KMS-11 (cell line): ENCODE data around the gene CNOT8.
A peak's percentile ranks its signal among the peaks of the same experiment; 100 is the strongest.

Source experiments
- H2AFZ ChIP-seq: fragments of 200-600 bp; sonication (generic); 2 replicates; pipeline ENCODE4 v1.6.1; 2016; ENCODE audit warnings: antibody characterized with exemption, mixed run types, low read depth
- H3K27ac ChIP-seq: fragments of 200-600 bp; sonication (generic); 2 replicates; pipeline ENCODE4 v1.6.1; 2016; ENCODE audit warnings: mild to moderate bottlenecking, mixed run types
- H3K27me3 ChIP-seq: fragments of 200-600 bp; sonication (generic); 2 replicates; pipeline ENCODE4 v1.6.1; 2017; ENCODE audit warnings: mild to moderate bottlenecking, low read depth, mixed run types, moderate library complexity; ENCODE audit not compliant: insufficient read depth
- H3K36me3 ChIP-seq: fragments of 200-600 bp; sonication (generic); 2 replicates; pipeline ENCODE4 v1.6.1; 2017; ENCODE audit warnings: mild to moderate bottlenecking, mixed run types; ENCODE audit not compliant: insufficient read depth
- H3K4me1 ChIP-seq: fragments of 200-600 bp; sonication (generic); 2 replicates; pipeline ENCODE4 v1.6.1; 2016; ENCODE audit warnings: mild to moderate bottlenecking, low read depth, mixed run types; ENCODE audit not compliant: poor library complexity, severe bottlenecking
- H3K4me2 ChIP-seq: fragments of 200-600 bp; sonication (generic); 2 replicates; pipeline ENCODE4 v1.7.0; 2016; ENCODE audit warnings: mild to moderate bottlenecking, mixed run types
- H3K4me3 ChIP-seq: fragments of 200-600 bp; sonication (generic); IDR thresholded peaks from 2 replicates; pipeline ENCODE4 v1.6.1; 2017; ENCODE audit warnings: low read depth, low read length, mixed read lengths; ENCODE audit not compliant: insufficient read depth
- H3K79me2 ChIP-seq: fragments of 200-600 bp; sonication (generic); 2 replicates; pipeline ENCODE4 v1.6.1; 2016; ENCODE audit warnings: low read depth, mixed run types; ENCODE audit not compliant: insufficient read depth
- H3K9ac ChIP-seq: fragments of 200-600 bp; sonication (generic); 2 replicates; pipeline ENCODE4 v1.6.1; 2016; ENCODE audit warnings: mild to moderate bottlenecking, mixed run types
- H4K20me1 ChIP-seq: fragments of 200-600 bp; sonication (generic); 2 replicates; pipeline ENCODE4 v1.6.1; 2016; ENCODE audit warnings: mild to moderate bottlenecking, mixed run types; ENCODE audit not compliant: insufficient read depth
- CTCF ChIP-seq: fragments of 200-600 bp; sonication (generic); conservative IDR thresholded peaks from 2 replicates; pipeline ENCODE4 v1.6.1; 2017; ENCODE audit warnings: low read depth, mild to moderate bottlenecking, antibody characterized with exemption, low read length, moderate library complexity, mixed read lengths

CNOT8 gene

GRCh38 chr5:154858297-154858971 is at the start of gene CNOT8:
TSS of gene CNOT8 (plus strand) at chr5:154858627. CDS start at chr5:154863279, 4,652 bp downstream.
- Histone ChIP-seq H2AFZ (peak within 1 kb of the TSS; percentile 69), H4K20me1 (no peaks in the 10 kb centered on the region; the same call in 1 of the 2 replicates)
- TF ChIP-seq CTCF = no peak

GRCh38 chr5:154811239-154811638 is 47.2 kb upstream of the CNOT8 start:
- Histone ChIP-seq H3K36me3 (no peaks in the 10 kb centered on the region), H3K79me2 (no peaks in the 10 kb centered on the region), H3K27me3 (no peaks in the 10 kb centered on the region), H4K20me1 (no peaks in the 10 kb centered on the region), H3K9ac (no peak overlapping the region), H3K4me3 (no peak overlapping the region), H2AFZ (no peak overlapping the region), H3K4me1 (no peaks in the 10 kb centered on the region), H3K4me2 (no peak overlapping the region), H3K27ac (no peak overlapping the region)
- TF ChIP-seq CTCF = no peak

More at GRCh38 chr5:154858297-154858971, at the start of gene CNOT8:
- Histone ChIP-seq H3K27me3 (no peaks in the 10 kb centered on the region), H3K4me3 (no peak within 1 kb of the TSS), H3K36me3 (no peaks in the 10 kb centered on the region), H3K27ac (peak within 1 kb of the TSS; percentile 88), H3K79me2 (peaks cover 38% of the 10 kb centered on the region), H3K4me1 (peaks cover 40% of the 10 kb centered on the region), H3K4me2 (peak within 1 kb of the TSS; percentile 84), H3K9ac (peak within 1 kb of the TSS; percentile 86)

- Histone ChIP-seq H3K9ac (no peak overlapping the region), H3K27me3 (no peaks in the 10 kb centered on the region), H3K36me3 (no peaks in the 10 kb centered on the region), H3K4me2 (no peak overlapping the region), H3K27ac (no peak overlapping the region), H4K20me1 (no peaks in the 10 kb centered on the region), H2AFZ (no peak overlapping the region), H3K4me1 (no peaks in the 10 kb centered on the region), H3K79me2 (no peaks in the 10 kb centered on the region), H3K4me3 (no peak overlapping the region)
- peak; percentile 81 for TF ChIP-seq CTCF
Measured at GRCh38 chr5:154811653-154812465, 46.6 kb upstream of the CNOT8 start.

GRCh38 chr5:154813158-154813557 is 45.3 kb upstream of the CNOT8 start:
- TF ChIP-seq CTCF = no peak
- Histone ChIP-seq H3K9ac (no peak overlapping the region), H3K4me2 (no peak overlapping the region), H3K36me3 (no peaks in the 10 kb centered on the region), H3K4me1 (no peaks in the 10 kb centered on the region), H3K27ac (no peak overlapping the region), H3K27me3 (no peaks in the 10 kb centered on the region), H3K4me3 (no peak overlapping the region), H3K79me2 (no peaks in the 10 kb centered on the region), H4K20me1 (no peaks in the 10 kb centered on the region), H2AFZ (no peak overlapping the region)
